Muscle of arm (tissue), 12 donors: ENCODE data around the gene TRAF3. TPM values are rescaled to one million over a fixed set of nuclear protein-coding genes. Genes with fewer than 3 reads are reported as not detected.
"Not testable (repeated sequence)": the region's sequence is repeated elsewhere in the genome, so short reads cannot be mapped to it uniquely, and the experiment has no call there.

Source experiments
- DNase-seq: peaks from one replicate; pipeline ENCODE4 v3.0.0-alpha.2; 2013
- polyA plus RNA-seq, 12 donors: library from polyadenylated mRNA; unstranded; fragments of 120-200 nt; gene quantifications; one replicate each; pipeline ENCODE4 v1.2.1, GENCODE V29; 2013; ENCODE audit not compliant: insufficient read length in 12 of 12

Gene TRAF3
- polyA plus RNA-seq, 12 donors = 9.6 to 19.3 (median 13.9) TPM; not detected in 1

GRCh38 chr14:102802834-102803523, 25.7 kb downstream of the TRAF3 start:
- no peak for DNase-seq

GRCh38 chr14:102804858-102805257, 27.6 kb downstream of the TRAF3 start:
- DNase-seq = no peak

GRCh38 chr14:102805371-102805891, 28.2 kb downstream of the TRAF3 start:
- no peak for DNase-seq

GRCh38 chr14:102805941-102806340, 28.7 kb downstream of the TRAF3 start:
- no peak for DNase-seq

- no peak for DNase-seq
Measured at GRCh38 chr14:102806447-102806846, 29.2 kb downstream of the TRAF3 start.

- no peak for DNase-seq
Measured at GRCh38 chr14:102807013-102807406, 29.8 kb downstream of the TRAF3 start.

- no peak for DNase-seq
Measured at GRCh38 chr14:102809870-102810269, 32.6 kb downstream of the TRAF3 start.

GRCh38 chr14:102810523-102810922, 33.3 kb downstream of the TRAF3 start:
- DNase-seq = no peak

- no peak for DNase-seq
Measured at GRCh38 chr14:102811254-102811963, 34.2 kb downstream of the TRAF3 start.

GRCh38 chr14:102811971-102812370, 34.7 kb downstream of the TRAF3 start:
- no peak for DNase-seq

GRCh38 chr14:102813691-102814090, 36.4 kb downstream of the TRAF3 start:
- no peak for DNase-seq

- no peak for DNase-seq
Measured at GRCh38 chr14:102817318-102817717, 40.1 kb downstream of the TRAF3 start.

GRCh38 chr14:102817942-102818940, 41.0 kb downstream of the TRAF3 start:
- no peak for DNase-seq

- no peak for DNase-seq
Measured at GRCh38 chr14:102819176-102819628, 42.0 kb downstream of the TRAF3 start.

GRCh38 chr14:102819747-102820330, 42.6 kb downstream of the TRAF3 start:
- peak; percentile 39 for DNase-seq

- DNase-seq = no peak
Measured at GRCh38 chr14:102821252-102821651, 44.0 kb downstream of the TRAF3 start.

- no peak for DNase-seq
Measured at GRCh38 chr14:102822311-102822863, 45.1 kb downstream of the TRAF3 start.

- not testable (repeated sequence) for DNase-seq
Measured at GRCh38 chr14:102822887-102823286, 45.6 kb downstream of the TRAF3 start.

GRCh38 chr14:102823546-102823945, 46.3 kb downstream of the TRAF3 start:
- DNase-seq = no peak

- DNase-seq = no peak
Measured at GRCh38 chr14:102824832-102825231, 47.6 kb downstream of the TRAF3 start.
